Measurements from ENCODE around the gene UVRAG. TPM values are rescaled to one million over a fixed set of nuclear protein-coding genes. Genes with fewer than 3 reads are reported as not detected.

The UVRAG gene
- total RNA-seq, 1 experiment from 2014 or later: 29.5 TPM

DNA sequence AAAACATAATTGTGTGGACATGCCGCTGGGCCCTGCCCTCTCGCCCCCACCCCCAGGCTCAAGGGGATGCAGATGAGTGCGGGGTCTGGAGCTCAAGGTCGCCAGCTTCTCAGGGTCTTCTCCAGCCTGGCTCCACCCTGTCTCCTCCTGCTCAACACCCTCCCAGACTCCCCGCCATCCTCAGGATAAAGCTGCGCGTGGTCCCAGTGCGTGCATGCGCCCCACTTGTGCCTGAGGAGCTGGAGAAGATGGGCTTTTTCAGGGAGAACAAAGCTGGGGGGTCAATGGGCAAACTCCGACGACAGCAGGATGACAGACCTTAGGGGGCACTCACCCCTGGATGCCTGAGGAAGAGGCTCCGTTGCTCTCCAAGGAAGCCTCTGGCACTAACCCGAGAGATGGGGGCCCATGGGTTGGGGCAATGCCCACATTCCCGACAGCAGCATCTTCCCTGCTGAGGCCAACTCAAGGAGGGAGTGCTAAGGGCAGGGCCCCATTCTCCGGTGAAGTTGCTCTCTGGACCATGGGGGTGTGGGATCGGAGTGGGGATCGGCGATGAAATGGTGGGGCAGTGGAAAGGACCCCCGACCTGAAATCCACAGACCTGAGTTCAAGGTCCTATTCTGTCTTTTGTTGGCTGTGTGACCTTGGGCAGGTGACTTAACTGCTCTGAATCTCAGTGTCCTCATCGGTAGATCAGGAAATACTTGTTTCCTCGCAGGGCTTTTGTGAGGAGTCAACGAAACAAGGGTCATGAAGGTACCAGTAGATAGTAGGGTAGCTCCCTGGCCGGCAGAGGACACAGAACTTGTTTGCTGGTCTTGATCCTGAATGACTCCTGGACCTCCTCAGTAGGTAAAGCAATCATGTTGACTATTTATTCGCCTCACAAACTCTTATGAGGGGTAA, 343.6 kb downstream of the UVRAG start:
- H3K27me3 ChIP-seq (ENCODE audit: control insufficient read depth, insufficient read depth, low read length): no peaks in the 10 kb centered on the region
- CTCF ChIA-PET: no interaction called here
- intact Hi-C loops (cut with micrococcal nuclease; ENCODE audit: unreplicated experiment): loop anchor here (10.0 kb wide), 1 partner anchor 354 kb away; no protein-coding TSS in a partner anchor

DNA sequence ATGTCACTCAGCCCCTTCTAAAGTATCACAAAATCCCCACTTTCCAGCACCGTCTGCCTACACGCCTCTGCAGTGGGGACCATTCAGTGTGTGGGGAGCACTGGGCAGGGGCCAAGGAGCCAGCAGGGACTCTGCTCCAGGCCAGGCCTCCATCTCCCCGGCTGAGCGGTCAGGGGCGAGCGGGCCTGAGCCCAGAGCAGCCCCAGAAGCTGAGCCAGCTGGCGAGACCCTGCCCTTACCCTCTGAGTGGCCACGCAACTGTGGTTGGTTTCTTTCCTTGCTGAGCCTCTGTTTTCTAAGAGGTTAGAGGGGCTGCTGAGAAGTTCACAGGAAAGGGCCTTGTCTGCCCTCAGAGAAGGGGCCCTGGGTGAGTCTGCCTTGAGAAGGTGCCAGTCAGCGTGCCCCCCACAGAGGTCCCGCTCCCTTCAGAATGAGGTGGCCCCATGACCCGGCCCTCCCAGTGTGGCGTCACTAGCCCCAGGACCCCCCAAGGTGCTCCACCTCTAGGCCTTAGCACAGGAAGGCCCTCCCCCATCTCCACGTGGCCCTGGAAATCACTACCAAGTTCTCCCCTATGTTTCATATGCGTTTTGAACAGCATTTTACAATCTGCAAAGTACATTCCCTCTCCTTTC, 344.4 kb downstream of the UVRAG start:
- CTCF ChIA-PET: no interaction called here
- Histone ChIP-seq H3K4me3 (ENCODE audit: low read depth in 2 of 2, low read length in 2 of 2) (no peak overlapping the region), H3K36me3 (ENCODE audit: control insufficient read depth, insufficient read depth, low read length) (no peaks in the 10 kb centered on the region), H3K27me3 (ENCODE audit: control insufficient read depth, insufficient read depth, low read length) (no peaks in the 10 kb centered on the region), H3K4me1 (ENCODE audit: control insufficient read depth, insufficient read depth, low read length) (peaks cover 4% of the 10 kb centered on the region; the same call in 1 of the 2 replicates), H3K9me3 (ENCODE audit: control insufficient read depth, insufficient read depth, low read depth, low read length) (no peaks in the 10 kb centered on the region), H3K27ac (ENCODE audit: low read length) (no peak overlapping the region)
- in situ Hi-C loops (cut with HindIII; ENCODE audit: low pct_unique_long_range_greater_than_20kb, low sequenced_read_pairs) (no loop called here), intact Hi-C loops (cut with micrococcal nuclease; ENCODE audit: unreplicated experiment) (loop anchor here (10.0 kb wide), 1 partner anchor 355 kb away; no protein-coding TSS in a partner anchor)
- DNase-seq (ENCODE audit: low read depth, low spot score): no peak
- no peak for TF ChIP-seq SIN3A (IDR thresholded peaks at IDR 0.05; ENCODE audit: borderline replicate concordance, insufficient read depth, low read depth, low read length)
- TF ChIP-seq POLR2AphosphoS5 (IDR thresholded peaks at IDR 0.05; ENCODE audit: low read depth, low read length): no peak
- TF ChIP-seq TCF7L2 (IDR thresholded peaks at IDR 0.05; ENCODE audit: low read depth, low read length): no peak
- TF ChIP-seq, protein P1, sequence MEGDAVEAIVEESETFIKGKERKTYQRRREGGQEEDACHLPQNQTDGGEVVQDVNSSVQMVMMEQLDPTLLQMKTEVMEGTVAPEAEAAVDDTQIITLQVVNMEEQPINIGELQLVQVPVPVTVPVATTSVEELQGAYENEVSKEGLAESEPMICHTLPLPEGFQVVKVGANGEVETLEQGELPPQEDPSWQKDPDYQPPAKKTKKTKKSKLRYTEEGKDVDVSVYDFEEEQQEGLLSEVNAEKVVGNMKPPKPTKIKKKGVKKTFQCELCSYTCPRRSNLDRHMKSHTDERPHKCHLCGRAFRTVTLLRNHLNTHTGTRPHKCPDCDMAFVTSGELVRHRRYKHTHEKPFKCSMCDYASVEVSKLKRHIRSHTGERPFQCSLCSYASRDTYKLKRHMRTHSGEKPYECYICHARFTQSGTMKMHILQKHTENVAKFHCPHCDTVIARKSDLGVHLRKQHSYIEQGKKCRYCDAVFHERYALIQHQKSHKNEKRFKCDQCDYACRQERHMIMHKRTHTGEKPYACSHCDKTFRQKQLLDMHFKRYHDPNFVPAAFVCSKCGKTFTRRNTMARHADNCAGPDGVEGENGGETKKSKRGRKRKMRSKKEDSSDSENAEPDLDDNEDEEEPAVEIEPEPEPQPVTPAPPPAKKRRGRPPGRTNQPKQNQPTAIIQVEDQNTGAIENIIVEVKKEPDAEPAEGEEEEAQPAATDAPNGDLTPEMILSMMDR (IDR thresholded peaks at IDR 0.05): no peak
- TF ChIP-seq, protein P2, sequence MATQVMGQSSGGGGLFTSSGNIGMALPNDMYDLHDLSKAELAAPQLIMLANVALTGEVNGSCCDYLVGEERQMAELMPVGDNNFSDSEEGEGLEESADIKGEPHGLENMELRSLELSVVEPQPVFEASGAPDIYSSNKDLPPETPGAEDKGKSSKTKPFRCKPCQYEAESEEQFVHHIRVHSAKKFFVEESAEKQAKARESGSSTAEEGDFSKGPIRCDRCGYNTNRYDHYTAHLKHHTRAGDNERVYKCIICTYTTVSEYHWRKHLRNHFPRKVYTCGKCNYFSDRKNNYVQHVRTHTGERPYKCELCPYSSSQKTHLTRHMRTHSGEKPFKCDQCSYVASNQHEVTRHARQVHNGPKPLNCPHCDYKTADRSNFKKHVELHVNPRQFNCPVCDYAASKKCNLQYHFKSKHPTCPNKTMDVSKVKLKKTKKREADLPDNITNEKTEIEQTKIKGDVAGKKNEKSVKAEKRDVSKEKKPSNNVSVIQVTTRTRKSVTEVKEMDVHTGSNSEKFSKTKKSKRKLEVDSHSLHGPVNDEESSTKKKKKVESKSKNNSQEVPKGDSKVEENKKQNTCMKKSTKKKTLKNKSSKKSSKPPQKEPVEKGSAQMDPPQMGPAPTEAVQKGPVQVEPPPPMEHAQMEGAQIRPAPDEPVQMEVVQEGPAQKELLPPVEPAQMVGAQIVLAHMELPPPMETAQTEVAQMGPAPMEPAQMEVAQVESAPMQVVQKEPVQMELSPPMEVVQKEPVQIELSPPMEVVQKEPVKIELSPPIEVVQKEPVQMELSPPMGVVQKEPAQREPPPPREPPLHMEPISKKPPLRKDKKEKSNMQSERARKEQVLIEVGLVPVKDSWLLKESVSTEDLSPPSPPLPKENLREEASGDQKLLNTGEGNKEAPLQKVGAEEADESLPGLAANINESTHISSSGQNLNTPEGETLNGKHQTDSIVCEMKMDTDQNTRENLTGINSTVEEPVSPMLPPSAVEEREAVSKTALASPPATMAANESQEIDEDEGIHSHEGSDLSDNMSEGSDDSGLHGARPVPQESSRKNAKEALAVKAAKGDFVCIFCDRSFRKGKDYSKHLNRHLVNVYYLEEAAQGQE (IDR thresholded peaks at IDR 0.05; ENCODE audit: insufficient read depth in 1 of 2, low read depth in 2 of 2, low read length in 1 of 2): no peak
- BruUV-seq (replicated peaks): no TSS peak
- POLR2A ChIA-PET: no interaction called here
- no peak for ATAC-seq

More for the DNA sequence above, 343.6 kb downstream of the UVRAG start:
- in situ Hi-C loops (cut with HindIII; ENCODE audit: low pct_unique_long_range_greater_than_20kb, low sequenced_read_pairs): no loop called here
- peaks cover 4% of the 10 kb centered on the region; the same call in 1 of the 2 replicates for H3K4me1 ChIP-seq (ENCODE audit: control insufficient read depth, insufficient read depth, low read length)
- no peak overlapping the region for H3K4me3 ChIP-seq (ENCODE audit: low read depth in 2 of 2, low read length in 2 of 2)
- H3K27ac ChIP-seq (ENCODE audit: low read length): no peak overlapping the region
- DNase-seq (ENCODE audit: low read depth, low spot score) (no peak), ATAC-seq (no peak)
- no peaks in the 10 kb centered on the region for H3K9me3 ChIP-seq (ENCODE audit: control insufficient read depth, insufficient read depth, low read depth, low read length)
- BruUV-seq (replicated peaks): no TSS peak
- H3K36me3 ChIP-seq (ENCODE audit: control insufficient read depth, insufficient read depth, low read length): no peaks in the 10 kb centered on the region
- POLR2A ChIA-PET: interaction anchor here (0.6 kb wide), 1 partner anchor 34 kb away, joined by 4 read pairs; no protein-coding TSS in a partner anchor
- TF ChIP-seq TCF7L2 (IDR thresholded peaks at IDR 0.05; ENCODE audit: low read depth, low read length) (no peak), SIN3A (IDR thresholded peaks at IDR 0.05; ENCODE audit: borderline replicate concordance, insufficient read depth, low read depth, low read length) (no peak)
- TF ChIP-seq, protein P2 (IDR thresholded peaks at IDR 0.05; ENCODE audit: insufficient read depth in 1 of 2, low read depth in 2 of 2, low read length in 1 of 2): no peak

All from Panc1 (cell line).